Upper lobe of left lung (tissue), 4 donors: ENCODE measurements around the gene TICAM2.

Experiments used
- CTCF ChIP-seq, 6 experiments: fragments of 450-650 bp in 4 of 6; fragments of 200-600 bp in 2 of 6; sonication (generic) in 2 of 6; IDR thresholded peaks; one replicate each; pipeline ENCODE4 v1.5.1; 2016 to 2019; ENCODE audit warnings: antibody characterized with exemption in 6 of 6
- POLR2A ChIP-seq, 4 donors: fragments of 450-650 bp; IDR thresholded peaks; one replicate each; pipeline ENCODE4 v1.5.1; 2016 to 2017; ENCODE audit warnings: antibody characterized with exemption in 4 of 4, mild to moderate bottlenecking in 2 of 4
- POLR2AphosphoS5 ChIP-seq, 2 donors: sonication (generic); formaldehyde crosslinking; IDR thresholded peaks; one replicate each; pipeline ENCODE4 v1.5.1; 2017; ENCODE audit warnings: antibody characterized with exemption in 2 of 2

DNA sequence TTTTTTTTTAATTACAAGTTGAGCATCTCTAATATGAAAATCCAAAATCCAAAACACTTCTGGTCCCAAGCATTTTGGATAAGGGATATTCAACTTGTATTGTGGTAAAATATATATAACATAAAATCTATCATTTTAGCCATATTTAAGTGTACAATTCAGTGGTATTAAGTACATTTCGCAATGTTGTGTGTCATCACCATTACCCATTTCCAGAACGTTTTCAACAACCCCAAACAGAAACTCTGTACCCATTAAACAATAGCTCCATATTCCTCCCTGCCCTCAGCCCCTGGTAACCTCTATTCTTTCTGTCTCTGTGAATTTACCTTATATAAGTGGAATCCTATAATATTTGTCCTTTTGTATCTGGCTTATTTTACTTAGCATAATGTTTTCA lies 24.9 kb downstream of the TICAM2 start:
- no peak for TF ChIP-seq CTCF (IDR thresholded peaks at IDR 0.05)
- TF ChIP-seq POLR2A (IDR thresholded peaks at IDR 0.05) = no peak
- no peak for TF ChIP-seq POLR2AphosphoS5 (IDR thresholded peaks at IDR 0.05)
